Natural killer cell (primary cell): Measurements from ENCODE around the gene R3HDM2. TPM values are rescaled to one million over a fixed set of nuclear protein-coding genes. Genes with fewer than 3 reads are reported as not detected.
"Not testable (repeated sequence)": the region's sequence is repeated elsewhere in the genome, so short reads cannot be mapped to it uniquely, and the experiment has no call there.

ENCODE experiments used
- ATAC-seq, 3 donors: fragments of 150-1000 bp in 2 of 3; fragments of 200-7000 bp in 1 of 3; cut with Tn5 transposase; 1 replicate in 1 of 3; 2 replicates in 2 of 3; pipeline ENCODE4 v1.10.0; 2021; ENCODE audit warnings: mild to moderate bottlenecking in 2 of 3, moderate library complexity in 2 of 3
- DNase-seq, 2 donors: peaks; one replicate each; pipeline versions ENCODE4 v3.0.0 to v3.0.0-alpha.2; 2013 to 2021; ENCODE audit warnings: mixed read lengths in 1 of 2
- H3K27ac ChIP-seq: one replicate; pipeline ENCODE4 v1.5.1; 2013; ENCODE audit warnings: mild to moderate bottlenecking, low read length
- H3K27me3 ChIP-seq: one replicate; pipeline ENCODE4 v1.6.1; 2013; ENCODE audit warnings: low read length; ENCODE audit not compliant: control insufficient read depth, insufficient read depth
- H3K36me3 ChIP-seq: one replicate; pipeline ENCODE4 v1.6.1; 2013; ENCODE audit warnings: low read length; ENCODE audit not compliant: control insufficient read depth, insufficient read depth
- H3K4me1 ChIP-seq: one replicate; pipeline ENCODE4 v1.6.1; 2013; ENCODE audit warnings: low read length; ENCODE audit not compliant: control insufficient read depth, insufficient read depth
- H3K4me3 ChIP-seq: one replicate; pipeline ENCODE4 v1.5.1; 2013; ENCODE audit warnings: low read length
- H3K9me3 ChIP-seq: one replicate; pipeline ENCODE4 v1.6.1; 2013; ENCODE audit warnings: low read length; ENCODE audit not compliant: control insufficient read depth, insufficient read depth
- H3K27ac Mint-ChIP-seq, 2 donors: one replicate each; pipeline ENCODE4 v1.8.0; 2022; ENCODE audit warnings: mild to moderate bottlenecking in 2 of 2, mixed read lengths in 2 of 2, moderate library complexity in 1 of 2
- H3K27me3 Mint-ChIP-seq, 2 donors: one replicate each; pipeline ENCODE4 v1.8.0; 2022; ENCODE audit warnings: low read depth in 2 of 2, mixed read lengths in 2 of 2
- H3K36me3 Mint-ChIP-seq: one replicate; pipeline ENCODE4 v1.8.0; 2022; ENCODE audit warnings: mixed read lengths
- H3K4me1 Mint-ChIP-seq, 2 donors: one replicate each; pipeline ENCODE4 v1.8.0; 2022; ENCODE audit warnings: mixed read lengths in 2 of 2
- H3K4me3 Mint-ChIP-seq: one replicate; pipeline ENCODE4 v1.8.0; 2022; ENCODE audit warnings: mild to moderate bottlenecking, moderate library complexity, mixed read lengths
- H3K9me3 Mint-ChIP-seq, 2 donors: one replicate each; pipeline ENCODE4 v1.8.0; 2022; ENCODE audit warnings: mixed read lengths in 2 of 2
- CTCF ChIP-seq: fragments of 200-600 bp; IDR thresholded peaks from one replicate; pipeline ENCODE4 v1.8.0; 2022; ENCODE audit warnings: antibody characterized with exemption
- WGBS: methylation state at CpG from one replicate; pipeline ENCODE4 v1.1.7; 2013; ENCODE audit warnings: missing lambda C conversion rate; ENCODE audit not compliant: insufficient coverage; 5-methylcytosine and 5-hydroxymethylcytosine counted together
- intact Hi-C: fragments of 100-400 bp; cut with micrococcal nuclease; formaldehyde crosslinking; loops from one replicate; pipeline ENCODE4 v1.14.2; 2022
- total RNA-seq, 4 donors: library from RNA; stranded (reverse); fragments of 120-200 nt in 1 of 4; gene quantifications; one replicate each; pipeline versions ENCODE4 v1.2.3 to v1.2.4, GENCODE V29; 2013 to 2022

R3HDM2 gene
- total RNA-seq, 3 donors from 2014 or later (not counting 1 experiment from before 2014, with no cell fraction given), result 110 to 124 (median 123) TPM

- ATAC-seq (no peak), DNase-seq (no peak)
- Mint-ChIP-seq H3K4me1 (peaks cover 5 to 10% of the 10 kb centered on the region in 2 donors), H3K4me3 (no peak overlapping the region), H3K27me3 (no peaks in the 10 kb centered on the region), H3K27ac (no peak overlapping the region), H3K9me3 (no peaks in the 10 kb centered on the region), H3K36me3 (no peaks in the 10 kb centered on the region)
- H3K4me3 ChIP-seq, result no peak overlapping the region
- no peak for TF ChIP-seq CTCF
- H3K27me3 ChIP-seq, result no peaks in the 10 kb centered on the region
- no peaks in the 10 kb centered on the region for H3K9me3 ChIP-seq
- intact Hi-C loops, result no loop called here
- H3K36me3 ChIP-seq, result no peaks in the 10 kb centered on the region
- H3K4me1 ChIP-seq, result no peaks in the 10 kb centered on the region
- no peak overlapping the region for H3K27ac ChIP-seq
- WGBS, result 97% methylated on average over 7 of the region's 7 CpGs
Observed at GRCh38 chr12:57315681-57316080, 115.2 kb downstream of the R3HDM2 start.

GRCh38 chr12:57312287-57312686 lies 118.6 kb downstream of the R3HDM2 start:
- H3K27me3 Mint-ChIP-seq, H3K27me3 ChIP-seq, H3K36me3 ChIP-seq, H3K27ac Mint-ChIP-seq, H3K4me1 ChIP-seq, H3K4me3 Mint-ChIP-seq, ATAC-seq, H3K4me1 Mint-ChIP-seq, intact Hi-C loops, H3K27ac ChIP-seq, H3K9me3 Mint-ChIP-seq, H3K36me3 Mint-ChIP-seq, H3K9me3 ChIP-seq, DNase-seq, H3K4me3 ChIP-seq: not testable (repeated sequence)
- WGBS, result 89% methylated on average over 5 of the region's 5 CpGs

GRCh38 chr12:57309420-57309819 lies 121.4 kb downstream of the R3HDM2 start:
- no peak overlapping the region for H3K4me3 ChIP-seq
- Mint-ChIP-seq H3K36me3 (no peaks in the 10 kb centered on the region), H3K4me3 (no peak overlapping the region), H3K4me1 (peaks cover 0 to 5% of the 10 kb centered on the region in 2 donors), H3K27me3 (no peaks in the 10 kb centered on the region), H3K27ac (no peak overlapping the region), H3K9me3 (no peaks in the 10 kb centered on the region)
- H3K9me3 ChIP-seq, result no peaks in the 10 kb centered on the region
- WGBS, result 62% methylated on average over 2 of the region's 2 CpGs
- H3K4me1 ChIP-seq, result no peaks in the 10 kb centered on the region
- no peak for TF ChIP-seq CTCF
- peaks cover 16% of the 10 kb centered on the region for H3K36me3 ChIP-seq
- intact Hi-C loops, result no loop called here
- DNase-seq (no peak), ATAC-seq (no peak)
- H3K27ac ChIP-seq, result no peak overlapping the region
- no peaks in the 10 kb centered on the region for H3K27me3 ChIP-seq

GRCh38 chr12:57300961-57301584 lies 129.8 kb downstream of the R3HDM2 start:
- ATAC-seq (no peak), DNase-seq (no peak)
- H3K4me3 Mint-ChIP-seq, result no peak overlapping the region
- Histone ChIP-seq H3K4me3 (no peak overlapping the region), H3K27ac (no peak overlapping the region), H3K9me3 (no peaks in the 10 kb centered on the region), H3K27me3 (no peaks in the 10 kb centered on the region), H3K36me3 (peaks cover 49% of the 10 kb centered on the region), H3K4me1 (no peaks in the 10 kb centered on the region)
- WGBS, result 94% methylated on average over 3 of the region's 3 CpGs
- intact Hi-C loops, result no loop called here
- H3K4me1 Mint-ChIP-seq, result peaks cover 0 to 4% of the 10 kb centered on the region in 2 donors
- TF ChIP-seq CTCF, result no peak
- H3K9me3 Mint-ChIP-seq, result no peaks in the 10 kb centered on the region
- H3K36me3 Mint-ChIP-seq, result peaks cover 35% of the 10 kb centered on the region
- no peak overlapping the region for H3K27ac Mint-ChIP-seq
- H3K27me3 Mint-ChIP-seq, result no peaks in the 10 kb centered on the region
